Measurements from ENCODE around the gene SPX. TPM values are rescaled to one million over a fixed set of nuclear protein-coding genes. Genes with fewer than 3 reads are reported as not detected.

The SPX gene
- total RNA-seq, 3 donors from 2014 or later (not counting 1 experiment from before 2014, with no cell fraction given) = 1.2 to 1.4 TPM; not detected in 1

GRCh38 chr12:21501258-21502163, 24.6 kb upstream of the SPX start, which contains the start of the genes GOLT1B and RECQL:
TSS of gene GOLT1B (plus strand) at chr12:21501789. CDS start at chr12:21501924, 135 bp downstream.
TSS of gene RECQL (minus strand) at chr12:21501635. CDS start at chr12:21499570, 2,065 bp downstream.
- Histone ChIP-seq H3K4me3 (ENCODE audit: low read length) (peak within 1 kb of the TSS; percentile 92), H3K36me3 (ENCODE audit: control insufficient read depth, insufficient read depth, low read length) (peaks cover 22% of the 10 kb centered on the region), H3K4me1 (ENCODE audit: control insufficient read depth, insufficient read depth, low read length) (peaks cover 17% of the 10 kb centered on the region), H3K9me3 (ENCODE audit: control insufficient read depth, insufficient read depth, low read length) (no peaks in the 10 kb centered on the region), H3K27ac (ENCODE audit: low read length) (peak within 1 kb of the TSS; percentile 78), H3K27me3 (ENCODE audit: control insufficient read depth, insufficient read depth, low read length) (no peaks in the 10 kb centered on the region)
- ATAC-seq (peak; percentile 95 to 99 (median 98)), DNase-seq (peak; percentile 82 to 98)
- WGBS (ENCODE audit: insufficient coverage) = under 1% methylated on average over 61 of the region's 61 CpGs
- Mint-ChIP-seq H3K27ac (no peak within 1 kb of the TSS), H3K27me3 (ENCODE audit: low read depth in 2 of 2) (no peaks in the 10 kb centered on the region), H3K4me3 (no peak within 1 kb of the TSS), H3K36me3 (no peaks in the 10 kb centered on the region), H3K9me3 (no peaks in the 10 kb centered on the region), H3K4me1 (peaks cover 38 to 42% of the 10 kb centered on the region in 2 donors)
- intact Hi-C loops (cut with micrococcal nuclease) = loop anchor here (1.0 to 2.0 kb wide), 2 partner anchors 45 to 64 kb away; partner anchors contain the start of gene PYROXD1
- no peak for TF ChIP-seq CTCF (IDR thresholded peaks at IDR 0.05)

GRCh38 chr12:21502164-21502496, 24.0 kb upstream of the SPX start:
- Histone ChIP-seq H3K4me3 (ENCODE audit: low read length) (peak overlapping the region; percentile 92), H3K27me3 (ENCODE audit: control insufficient read depth, insufficient read depth, low read length) (no peaks in the 10 kb centered on the region), H3K36me3 (ENCODE audit: control insufficient read depth, insufficient read depth, low read length) (peaks cover 16% of the 10 kb centered on the region), H3K4me1 (ENCODE audit: control insufficient read depth, insufficient read depth, low read length) (peaks cover 17% of the 10 kb centered on the region), H3K9me3 (ENCODE audit: control insufficient read depth, insufficient read depth, low read length) (no peaks in the 10 kb centered on the region), H3K27ac (ENCODE audit: low read length) (peak overlapping the region; percentile 78)
- WGBS (ENCODE audit: insufficient coverage) = under 1% methylated on average over 14 of the region's 14 CpGs
- Mint-ChIP-seq H3K27ac (no peak overlapping the region), H3K4me1 (peaks cover 38 to 42% of the 10 kb centered on the region in 2 donors), H3K9me3 (no peaks in the 10 kb centered on the region), H3K4me3 (no peak overlapping the region), H3K27me3 (ENCODE audit: low read depth in 2 of 2) (no peaks in the 10 kb centered on the region), H3K36me3 (no peaks in the 10 kb centered on the region)
- DNase-seq (peak in 1 of 2 donors; percentile 55), ATAC-seq (peak; percentile 3 to 14 (median 8))
- TF ChIP-seq CTCF (IDR thresholded peaks at IDR 0.05) = no peak
- intact Hi-C loops (cut with micrococcal nuclease) = no loop called here

GRCh38 chr12:21502872-21503271, 23.2 kb upstream of the SPX start:
- no peak overlapping the region for H3K27ac ChIP-seq (ENCODE audit: low read length)
- no CpG with 5 or more reads among the region's 1 CpG for WGBS (ENCODE audit: insufficient coverage)

More at GRCh38 chr12:21502872-21503271, 23.2 kb upstream of the SPX start:
- H3K9me3 Mint-ChIP-seq = no peaks in the 10 kb centered on the region
- Histone ChIP-seq H3K27me3 (ENCODE audit: control insufficient read depth, insufficient read depth, low read length) (no peaks in the 10 kb centered on the region), H3K36me3 (ENCODE audit: control insufficient read depth, insufficient read depth, low read length) (peaks cover 11% of the 10 kb centered on the region), H3K4me3 (ENCODE audit: low read length) (no peak overlapping the region), H3K9me3 (ENCODE audit: control insufficient read depth, insufficient read depth, low read length) (no peaks in the 10 kb centered on the region), H3K4me1 (ENCODE audit: control insufficient read depth, insufficient read depth, low read length) (peaks cover 17% of the 10 kb centered on the region)
- ATAC-seq = no peak
- no peak for TF ChIP-seq CTCF (IDR thresholded peaks at IDR 0.05)
- H3K36me3 Mint-ChIP-seq = peaks cover 1% of the 10 kb centered on the region
- H3K4me3 Mint-ChIP-seq = no peak overlapping the region
- H3K27ac Mint-ChIP-seq = no peak overlapping the region
- no peaks in the 10 kb centered on the region for H3K27me3 Mint-ChIP-seq (ENCODE audit: low read depth in 2 of 2)
- intact Hi-C loops (cut with micrococcal nuclease) = no loop called here
- H3K4me1 Mint-ChIP-seq = peaks cover 38 to 42% of the 10 kb centered on the region in 2 donors
- no peak for DNase-seq
